GM19328 (cell line): ENCODE data around the gene GDPD3.

Experiments
- ATAC-seq: cut with Tn5 transposase; IDR thresholded peaks from one replicate; pipeline ENCODE4 v1.9.1; 2021; ENCODE audit warnings: mild to moderate bottlenecking, moderate library complexity; ENCODE audit not compliant: unreplicated experiment

The GDPD3 gene

DNA sequence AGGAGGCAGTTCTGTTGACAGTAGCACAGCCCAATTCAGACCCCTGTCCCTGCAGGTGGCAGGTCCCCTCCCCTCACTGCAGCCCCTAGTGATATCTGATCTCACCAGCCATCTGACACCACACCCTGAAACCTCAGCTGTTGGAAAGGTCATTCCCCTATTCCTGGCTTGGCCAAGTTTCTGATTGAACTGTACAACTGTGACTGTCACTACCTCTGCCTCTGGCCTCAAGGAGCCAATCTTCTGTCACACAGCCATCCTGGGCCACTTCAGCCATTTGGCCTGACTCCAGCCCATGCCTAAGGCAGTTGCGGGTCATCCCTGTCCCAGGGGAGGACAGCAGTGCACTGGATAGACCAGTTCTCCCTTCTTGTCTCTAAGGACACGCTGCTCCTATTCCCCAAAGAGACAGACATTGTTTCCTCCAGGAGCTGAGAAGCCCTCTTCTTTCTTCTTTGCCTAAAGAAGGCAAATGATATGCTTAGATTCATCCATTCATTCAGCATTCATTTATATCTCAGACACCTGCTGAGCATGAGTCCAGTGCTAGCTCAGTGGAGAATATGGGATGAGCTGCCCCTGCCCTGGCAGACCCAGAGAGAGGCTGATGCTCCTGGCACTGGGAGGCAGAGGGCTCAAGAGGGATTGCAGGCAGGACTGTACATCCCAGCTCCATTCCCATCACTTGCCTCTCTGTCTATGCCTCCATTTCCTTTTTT lies 52.3 kb downstream of the GDPD3 start:
- ATAC-seq, result no peak

DNA sequence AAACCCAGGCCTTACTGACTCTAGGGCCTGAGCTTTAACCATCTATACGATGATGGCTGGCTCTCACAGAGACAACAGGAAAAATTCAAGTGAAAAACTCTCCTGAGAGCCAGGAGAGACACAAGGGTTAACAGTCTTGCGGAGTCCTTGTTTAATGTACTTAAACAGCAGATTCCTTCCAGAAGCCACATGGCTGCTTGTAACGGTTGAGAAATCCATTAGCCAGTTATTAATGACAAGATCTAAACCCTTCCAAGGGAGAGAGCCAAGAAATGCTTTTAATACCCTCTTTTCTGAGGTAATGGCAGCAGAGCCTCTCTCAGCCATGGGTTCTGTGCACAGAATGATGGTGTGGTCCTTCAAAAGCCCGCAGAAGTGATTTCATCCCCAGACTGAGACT lies 53.0 kb downstream of the GDPD3 start:
- no peak for ATAC-seq

GRCh38 chr16:30054959-30055553 lies 58.3 kb downstream of the GDPD3 start:
- no peak for ATAC-seq
